ENCODE measurements around the gene SKIDA1. TPM values are rescaled to one million over a fixed set of nuclear protein-coding genes. Genes with fewer than 3 reads are reported as not detected.

Gene SKIDA1
- total and polyA plus RNA-seq, 2 of the 4 experiments (the other 2 are of a cell fraction) = 0.36 to 0.72 TPM

- H4K5ac ChIP-seq (ENCODE audit: low read depth, low read length) = no peak overlapping the region
- WGBS, 2 experiments (ENCODE audit: extremely low coverage in 2 of 2, insufficient read length in 1 of 2) = 88% methylated on average over 1 of the region's 9 CpGs; no CpG with 5 or more reads in 1 of the 2 experiments
- 0 out of 2 replicates have a peak overlapping the region, but pooled peaks have one; percentile 8 for H3K56ac ChIP-seq (ENCODE audit: extremely low read depth, insufficient read depth, low read length)
- H3K23ac ChIP-seq (ENCODE audit: low read depth, low read length) = peak overlapping the region; percentile 14; the same call in 1 of the 2 replicates
- H3K14ac ChIP-seq (replicated peaks; ENCODE audit: low read depth, low read length) = no peak overlapping the region
- intact Hi-C loops (cut with micrococcal nuclease) (loop anchor here (2.0 kb wide), 1 partner anchor 257 kb away; no protein-coding TSS in a partner anchor), in situ Hi-C loops (cut with MboI; ENCODE audit: low sequenced_read_pairs) (loop anchor here (5.0 kb wide), 1 partner anchor 38 kb away; no protein-coding TSS in a partner anchor), dilution Hi-C loops (cut with HindIII; ENCODE audit: low sequenced_read_pairs, unreplicated experiment) (no loop called here)
- no peak for ATAC-seq (ENCODE audit: low read depth)
- H3K27ac ChIP-seq (ENCODE audit: insufficient read depth, low read length) = peak overlapping the region; percentile 74; the same call in 1 of the 2 replicates
- no peak overlapping the region for H2AK5ac ChIP-seq (ENCODE audit: low read depth, low read length)
- peak overlapping the region; percentile 89 for H3K4me3 ChIP-seq (ENCODE audit: insufficient read depth, low read depth, low read length)
- peak overlapping the region; percentile 79 for H3K9ac ChIP-seq (ENCODE audit: low read depth, low read length)
- H4K8ac ChIP-seq (ENCODE audit: low read depth in 2 of 2, low read length in 2 of 2) = peak overlapping the region in 1 of 2 experiments; percentile 38; a peak in 1 of 4 replicates
- H2BK5ac ChIP-seq (ENCODE audit: low read depth, low read length, poor library complexity, severe bottlenecking) = no peak overlapping the region
- no peaks in the 10 kb centered on the region for H3K27me3 ChIP-seq (ENCODE audit: control insufficient read depth, insufficient read depth, low read length)
- BruUV-seq (replicated peaks) = no TSS peak
- H2AFZ ChIP-seq (replicated peaks; ENCODE audit: low read length, poor library complexity) = peak overlapping the region; percentile 83
- TF ChIP-seq RAD21 (IDR thresholded peaks at IDR 0.05; ENCODE audit: low read length) = no peak
- TF ChIP-seq, protein P1, sequence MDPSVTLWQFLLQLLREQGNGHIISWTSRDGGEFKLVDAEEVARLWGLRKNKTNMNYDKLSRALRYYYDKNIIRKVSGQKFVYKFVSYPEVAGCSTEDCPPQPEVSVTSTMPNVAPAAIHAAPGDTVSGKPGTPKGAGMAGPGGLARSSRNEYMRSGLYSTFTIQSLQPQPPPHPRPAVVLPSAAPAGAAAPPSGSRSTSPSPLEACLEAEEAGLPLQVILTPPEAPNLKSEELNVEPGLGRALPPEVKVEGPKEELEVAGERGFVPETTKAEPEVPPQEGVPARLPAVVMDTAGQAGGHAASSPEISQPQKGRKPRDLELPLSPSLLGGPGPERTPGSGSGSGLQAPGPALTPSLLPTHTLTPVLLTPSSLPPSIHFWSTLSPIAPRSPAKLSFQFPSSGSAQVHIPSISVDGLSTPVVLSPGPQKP (IDR thresholded peaks at IDR 0.05; ENCODE audit: borderline replicate concordance, low read depth, low read length) = no peak
- TF ChIP-seq, protein P2, sequence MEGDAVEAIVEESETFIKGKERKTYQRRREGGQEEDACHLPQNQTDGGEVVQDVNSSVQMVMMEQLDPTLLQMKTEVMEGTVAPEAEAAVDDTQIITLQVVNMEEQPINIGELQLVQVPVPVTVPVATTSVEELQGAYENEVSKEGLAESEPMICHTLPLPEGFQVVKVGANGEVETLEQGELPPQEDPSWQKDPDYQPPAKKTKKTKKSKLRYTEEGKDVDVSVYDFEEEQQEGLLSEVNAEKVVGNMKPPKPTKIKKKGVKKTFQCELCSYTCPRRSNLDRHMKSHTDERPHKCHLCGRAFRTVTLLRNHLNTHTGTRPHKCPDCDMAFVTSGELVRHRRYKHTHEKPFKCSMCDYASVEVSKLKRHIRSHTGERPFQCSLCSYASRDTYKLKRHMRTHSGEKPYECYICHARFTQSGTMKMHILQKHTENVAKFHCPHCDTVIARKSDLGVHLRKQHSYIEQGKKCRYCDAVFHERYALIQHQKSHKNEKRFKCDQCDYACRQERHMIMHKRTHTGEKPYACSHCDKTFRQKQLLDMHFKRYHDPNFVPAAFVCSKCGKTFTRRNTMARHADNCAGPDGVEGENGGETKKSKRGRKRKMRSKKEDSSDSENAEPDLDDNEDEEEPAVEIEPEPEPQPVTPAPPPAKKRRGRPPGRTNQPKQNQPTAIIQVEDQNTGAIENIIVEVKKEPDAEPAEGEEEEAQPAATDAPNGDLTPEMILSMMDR (conservative IDR thresholded peaks at IDR 0.05; ENCODE audit: low read depth, low read length) = no peak
- no peak for TF ChIP-seq POLR2A (IDR thresholded peaks at IDR 0.05; ENCODE audit: low read depth, low read length)
- TF ChIP-seq BHLHE40 (IDR thresholded peaks at IDR 0.05; ENCODE audit: low read depth, low read length) = no peak
- no peak for TF ChIP-seq NFE2L2 (IDR thresholded peaks at IDR 0.05; ENCODE audit: low read depth, low read length)
- TF ChIP-seq MXI1 (IDR thresholded peaks at IDR 0.05; ENCODE audit: borderline replicate concordance, low read depth, low read length) = no peak
- TF ChIP-seq FOS (IDR thresholded peaks at IDR 0.05; ENCODE audit: low read depth, low read length) = no peak
- no peak for TF ChIP-seq CEBPB (IDR thresholded peaks at IDR 0.05; ENCODE audit: low read depth, low read length)
- no peak for TF ChIP-seq RFX5 (IDR thresholded peaks at IDR 0.05; ENCODE audit: low read depth, low read length)
- TF ChIP-seq, protein P3, sequence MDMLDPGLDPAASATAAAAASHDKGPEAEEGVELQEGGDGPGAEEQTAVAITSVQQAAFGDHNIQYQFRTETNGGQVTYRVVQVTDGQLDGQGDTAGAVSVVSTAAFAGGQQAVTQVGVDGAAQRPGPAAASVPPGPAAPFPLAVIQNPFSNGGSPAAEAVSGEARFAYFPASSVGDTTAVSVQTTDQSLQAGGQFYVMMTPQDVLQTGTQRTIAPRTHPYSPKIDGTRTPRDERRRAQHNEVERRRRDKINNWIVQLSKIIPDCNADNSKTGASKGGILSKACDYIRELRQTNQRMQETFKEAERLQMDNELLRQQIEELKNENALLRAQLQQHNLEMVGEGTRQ (IDR thresholded peaks at IDR 0.05; ENCODE audit: low read depth, low read length) = no peak
- no peak overlapping the region for H2BK120ac ChIP-seq (ENCODE audit: low read depth, low read length)
- H3K18ac ChIP-seq (ENCODE audit: low read depth, low read length) = no peak overlapping the region
- H3K9me3 ChIP-seq (ENCODE audit: control insufficient read depth, insufficient read depth, low read length) = no peaks in the 10 kb centered on the region
- no peak overlapping the region for H2BK15ac ChIP-seq (ENCODE audit: low read depth, low read length)
- no peaks in the 10 kb centered on the region for H3K9me1 ChIP-seq (ENCODE audit: insufficient read depth, low read length)
- H3K4me2 ChIP-seq (ENCODE audit: low read depth, low read length) = peak overlapping the region; percentile 81
- POLR2A ChIA-PET (ENCODE audit: unreplicated experiment) = no interaction called here
- 0 out of 2 replicates have a peak, but pooled peaks cover 2% of the 10 kb centered on the region for H3K4me1 ChIP-seq (ENCODE audit: control insufficient read depth, insufficient read depth, low read length)
- H2AK9ac ChIP-seq (replicated peaks; ENCODE audit: low read depth, low read length, poor library complexity) = peak overlapping the region; percentile 88
- H4K91ac ChIP-seq (ENCODE audit: insufficient read depth, low read depth, low read length) = no peak overlapping the region
- no peak for DNase-seq
- H4K20me1 ChIP-seq (ENCODE audit: insufficient read depth, low read length) = peaks cover 8% of the 10 kb centered on the region; the same call in 1 of the 2 replicates
- peaks cover 11% of the 10 kb centered on the region for H3K36me3 ChIP-seq (ENCODE audit: control insufficient read depth, insufficient read depth, low read length)
- CTCF ChIA-PET = no interaction called here
- H3K4ac ChIP-seq (ENCODE audit: low read depth, low read length) = 0 out of 2 replicates have a peak overlapping the region, but pooled peaks have one; percentile 25
- H2BK20ac ChIP-seq (ENCODE audit: low read depth, low read length) = no peak overlapping the region
- peaks cover 8 to 21% of the 10 kb centered on the region in 2 experiments; a peak in 3 of 4 replicates for H3K79me1 ChIP-seq (ENCODE audit: low read depth in 1 of 2, low read length in 2 of 2)
These were observed 10.0 kb upstream of the SKIDA1 start for GRCh38 chr10:21535494-21535965.
